Activated CD4-positive, alpha-beta T cell treated with anti-CD3 and anti-CD28 coated beads for 4 hours (primary cell): Measurements from ENCODE around the gene ATG5.

Experiments
- DNase-seq, 2 donors: peaks; one replicate each; pipeline ENCODE4 v3.0.0-alpha.2; 2020

Gene ATG5

DNA sequence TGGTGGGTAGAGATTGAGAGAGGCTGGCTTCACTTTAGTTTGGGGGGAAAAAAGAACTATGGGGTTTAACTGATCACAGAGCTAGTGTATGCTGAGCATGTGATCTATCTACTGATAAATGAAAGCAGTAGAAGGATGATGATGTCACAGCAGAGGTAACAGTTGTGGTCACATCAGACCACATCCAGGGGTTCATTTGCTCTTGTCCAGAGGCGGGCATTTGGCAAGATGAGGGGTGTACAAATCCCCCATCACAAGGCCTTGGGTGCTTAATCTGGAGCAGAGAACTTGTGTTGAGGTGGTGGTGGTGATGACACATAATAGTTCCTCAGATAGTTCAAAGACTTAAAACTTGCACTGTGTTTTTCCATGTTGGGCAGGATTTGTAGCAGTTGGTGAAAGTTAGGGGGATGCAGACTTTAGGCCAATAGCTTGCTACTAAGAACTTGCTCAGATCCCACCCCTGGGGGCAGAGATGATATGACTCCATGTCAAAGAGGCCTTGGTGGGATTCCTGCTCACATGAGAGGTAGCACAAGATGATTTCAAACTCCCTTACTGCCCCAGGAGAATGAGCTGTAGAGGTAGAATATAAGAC, 176.0 kb downstream of the ATG5 start:
- no peak for DNase-seq

GRCh38 chr6:106147476-106147875, 178.1 kb downstream of the ATG5 start:
- DNase-seq = no peak

DNA sequence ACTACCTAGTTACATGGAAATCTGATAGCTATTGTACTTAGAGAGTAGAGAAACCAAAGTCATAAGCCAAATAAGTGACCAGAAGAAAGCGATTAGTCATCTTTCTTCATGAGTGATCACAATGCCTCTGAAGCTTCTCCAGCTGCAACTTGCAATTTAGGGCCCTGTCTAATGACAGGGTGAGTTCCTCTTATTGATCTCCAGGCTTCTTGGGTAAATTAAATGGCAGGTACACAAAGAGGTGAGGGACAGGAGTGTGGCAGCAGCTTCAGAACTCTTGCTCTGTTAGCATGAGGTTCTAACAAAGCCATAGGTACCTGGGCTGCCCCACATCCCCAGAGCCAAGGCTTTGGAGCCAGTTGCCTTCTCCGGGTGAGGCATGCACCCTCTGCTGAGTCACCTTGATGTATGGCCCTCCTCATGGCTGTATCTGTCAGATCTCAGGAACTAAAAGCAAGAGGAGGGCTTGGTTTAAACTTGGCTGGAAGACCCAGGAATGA, 178.7 kb downstream of the ATG5 start:
- no peak for DNase-seq

GRCh38 chr6:106145741-106146227, 179.8 kb downstream of the ATG5 start:
- no peak for DNase-seq

DNA sequence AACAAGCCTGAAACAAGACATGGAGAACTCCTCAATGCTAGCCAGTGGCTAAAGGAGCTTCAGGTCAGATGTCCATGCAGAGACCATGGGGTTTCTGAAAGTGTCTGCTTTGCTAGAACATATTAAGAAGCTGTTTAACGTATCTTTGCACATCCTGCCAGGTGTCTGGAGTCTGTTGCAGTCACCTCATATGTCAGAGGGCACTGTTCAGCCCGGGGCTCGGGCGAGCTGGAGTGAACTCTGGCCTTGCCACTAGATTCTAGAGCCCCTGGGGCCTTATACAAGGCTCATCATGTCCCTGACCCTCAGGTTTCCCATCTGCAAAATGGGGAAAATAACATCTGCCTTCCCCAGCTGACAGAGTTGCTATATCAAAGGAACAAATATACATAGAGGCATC, 180.4 kb downstream of the ATG5 start:
- no peak for DNase-seq

- DNase-seq = no peak
These were observed 181.9 kb downstream of the ATG5 start for GRCh38 chr6:106143665-106144064.

GRCh38 chr6:106142876-106143431, 182.6 kb downstream of the ATG5 start:
- no peak for DNase-seq

GRCh38 chr6:106141441-106142237, 183.9 kb downstream of the ATG5 start:
- peak; percentile 55 to 56 for DNase-seq

- no peak for DNase-seq
These were observed 187.4 kb downstream of the ATG5 start for GRCh38 chr6:106138151-106138550.

GRCh38 chr6:106136845-106137244, 188.7 kb downstream of the ATG5 start:
- no peak for DNase-seq

GRCh38 chr6:106135911-106136571, 189.5 kb downstream of the ATG5 start:
- no peak for DNase-seq

- DNase-seq = no peak
These were observed 190.5 kb downstream of the ATG5 start for GRCh38 chr6:106134906-106135634.
